GM04503 (cell line): Measurements from ENCODE around the gene PSMG4.

Experiments used
- DNase-seq: peaks from one replicate; pipeline ENCODE4 v3.0.0-alpha.2; 2012; ENCODE audit warnings: low read depth

PSMG4 gene

DNA sequence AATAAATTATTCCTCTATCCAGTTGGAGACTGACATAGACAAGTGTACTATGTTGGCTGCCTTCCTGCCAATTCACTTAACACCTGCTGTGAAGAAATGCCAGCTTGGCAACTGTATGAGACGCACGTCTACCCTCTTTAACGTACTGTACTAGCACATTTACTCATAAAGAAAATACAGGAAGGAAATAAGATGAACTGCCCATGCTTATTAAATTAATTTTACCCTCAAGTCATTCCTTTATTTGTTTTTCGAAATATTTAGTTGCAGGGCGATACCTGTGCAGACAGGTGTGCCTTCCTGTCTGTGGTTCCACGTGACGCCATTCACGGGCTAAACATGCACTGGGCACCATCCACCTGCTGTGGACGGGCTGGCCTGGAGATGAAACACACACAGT is 52.0 kb downstream of the PSMG4 start:
- no peak for DNase-seq

DNA sequence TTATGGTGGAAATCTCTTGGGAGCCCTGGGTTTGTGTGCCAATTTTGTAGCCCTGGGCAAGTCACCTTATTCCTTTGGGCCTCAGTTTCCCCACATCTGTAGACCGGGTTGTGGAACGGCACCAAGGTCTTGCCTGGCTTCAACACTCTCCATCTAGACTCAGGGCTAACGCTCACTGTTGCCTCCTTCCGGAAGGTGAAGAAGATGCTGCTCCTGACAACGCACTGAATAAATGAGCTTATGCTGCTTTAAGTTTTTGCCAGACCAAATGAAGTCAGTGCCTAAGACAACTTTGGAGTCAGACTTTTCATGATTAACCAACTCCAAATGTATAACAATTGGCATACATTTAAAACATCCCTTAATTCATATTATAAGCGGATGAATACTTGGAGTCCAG is 53.1 kb downstream of the PSMG4 start:
- DNase-seq, result no peak

- DNase-seq, result no peak
These were observed 54.0 kb downstream of the PSMG4 start for GRCh38 chr6:3312604-3313231.

- DNase-seq, result no peak
These were observed 55.4 kb downstream of the PSMG4 start for GRCh38 chr6:3314176-3314575.

GRCh38 chr6:3314621-3315467 is 56.1 kb downstream of the PSMG4 start:
- no peak for DNase-seq

DNA sequence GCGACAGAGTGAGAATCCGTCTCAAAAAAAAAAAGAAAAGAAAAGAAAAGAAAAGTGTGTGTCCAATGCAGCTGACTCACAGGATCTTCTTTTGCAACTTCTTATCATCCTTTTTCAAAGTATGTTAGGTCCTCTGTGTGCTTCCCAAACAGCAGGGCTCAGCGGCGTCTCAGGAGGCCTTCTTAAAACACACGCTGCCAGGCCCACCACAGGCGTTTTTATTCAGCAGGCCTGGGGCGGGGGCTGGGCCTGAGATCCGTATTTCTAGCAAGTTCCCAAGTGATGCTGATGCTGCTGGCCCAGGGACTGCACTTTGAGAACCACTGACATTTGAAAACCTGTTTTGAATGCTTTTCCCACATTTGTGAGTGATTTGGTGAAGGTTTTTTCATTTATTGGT is 57.1 kb downstream of the PSMG4 start:
- DNase-seq, result no peak

GRCh38 chr6:3316331-3316730 is 57.6 kb downstream of the PSMG4 start:
- no peak for DNase-seq

DNA sequence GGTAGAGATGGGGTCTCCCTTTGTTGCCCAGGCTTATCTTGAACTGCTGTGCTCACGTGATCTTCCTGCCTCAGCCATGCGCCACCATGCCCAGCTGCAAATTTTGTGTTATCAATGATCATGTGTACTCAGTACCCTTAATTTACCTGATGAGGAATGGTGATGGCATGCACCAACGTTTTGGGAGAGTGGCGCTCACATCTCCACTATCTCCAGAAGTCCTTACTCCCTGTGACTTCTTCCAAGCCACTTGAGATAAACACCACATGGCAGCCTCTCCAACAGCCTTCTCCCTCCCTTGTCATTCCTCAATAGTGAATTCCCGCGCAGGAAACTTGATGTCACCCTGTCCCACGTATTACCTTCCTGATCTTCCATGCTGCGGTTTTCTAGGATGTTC is 58.1 kb downstream of the PSMG4 start:
- no peak for DNase-seq
